HepG2 (cell line): Measurements from ENCODE around the gene ASB3. TPM values are rescaled to one million over a fixed set of nuclear protein-coding genes. Genes with fewer than 3 reads are reported as not detected.
A peak's percentile ranks its signal among the peaks of the same experiment; 100 is the strongest.

ENCODE experiments used
- ATF3 ChIP-seq: sonication (generic); formaldehyde crosslinking; IDR thresholded peaks from 2 replicates; pipeline ENCODE4 v1.4.0; 2020; ENCODE audit warnings: missing genetic modification reagents
- E2F1 ChIP-seq: sonication (generic); formaldehyde crosslinking; IDR thresholded peaks from 2 replicates; pipeline ENCODE4 v1.5.0; 2020; ENCODE audit warnings: missing genetic modification reagents
- EP300 ChIP-seq, 3 experiments: sonication (generic) in 1 of 3; formaldehyde crosslinking in 1 of 3; IDR thresholded peaks; 2 replicates each; pipeline versions ENCODE4 v1.5.1 to v1.6.1; 2011 to 2020; ENCODE audit warnings: low read depth in 2 of 3, low read length in 2 of 3, borderline replicate concordance in 1 of 3, improper control_type of control experiment in 1 of 3, mild to moderate bottlenecking in 1 of 3, missing genetic modification reagents in 1 of 3, moderate library complexity in 1 of 3
- FOSL2 ChIP-seq: sonication (generic); formaldehyde crosslinking; IDR thresholded peaks from 2 replicates; pipeline ENCODE4 v1.4.0; 2020; ENCODE audit warnings: missing genetic modification reagents
- KDM5A ChIP-seq: fragments of 200-600 bp; sonication (generic); IDR thresholded peaks from 2 replicates; pipeline ENCODE4 v1.7.0; 2018; ENCODE audit warnings: antibody characterized with exemption, mild to moderate bottlenecking, low read length, borderline replicate concordance
- KLF16 ChIP-seq, 2 experiments: sonication (generic) in 1 of 2; formaldehyde crosslinking in 1 of 2; IDR thresholded peaks; 2 replicates each; pipeline versions ENCODE4 v1.6.1 to v1.8.0; 2016 to 2023; ENCODE audit warnings: missing genetic modification reagents in 2 of 2, missing compliant biosample characterization in 1 of 2
- SMAD9 ChIP-seq: sonication (generic); formaldehyde crosslinking; IDR thresholded peaks from 2 replicates; pipeline ENCODE4 v1.5.1; 2020; ENCODE audit warnings: mild to moderate bottlenecking, missing genetic modification reagents
- SRSF9 ChIP-seq: fragments of 200-400 bp; formaldehyde crosslinking; IDR thresholded peaks from 2 replicates; pipeline ENCODE4 v1.6.1; 2018; ENCODE audit warnings: borderline replicate concordance, mild to moderate bottlenecking, low read depth, low read length; ENCODE audit not compliant: insufficient read depth, poor library complexity, severe bottlenecking
- ZBTB43 ChIP-seq: sonication (generic); formaldehyde crosslinking; conservative IDR thresholded peaks from 2 replicates; pipeline ENCODE4 v1.4.0; 2020; ENCODE audit warnings: missing genetic modification reagents
- polyA plus RNA-seq, 8 experiments: library from polyadenylated mRNA; depleted of rRNA in 3 of 8; stranded (reverse) in 7 of 8; unstranded in 1 of 8; fragments of >200 nt; fragmentation: Illumina TruSeq in 4 of 8; extraction: Trizol in 4 of 8; gene quantifications; 2 replicates each; pipeline versions ENCODE4 v1.2.1 to v1.2.3, GENCODE V29; 2011 to 2016; ENCODE audit warnings: low read depth in 4 of 8, missing spikeins in 1 of 8, mixed read lengths in 1 of 8; ENCODE audit not compliant: insufficient read depth in 1 of 8
- total RNA-seq, 5 experiments: library from RNA; depleted of rRNA; stranded (reverse); fragments of >200 nt; fragmentation: Illumina TruSeq; extraction: Trizol; gene quantifications; 2 replicates each; pipeline ENCODE4 v1.2.3, GENCODE V29; 2016; ENCODE audit warnings: low read depth in 1 of 5
- TF ChIP-seq, protein P1 (sequence below): sonication (generic); formaldehyde crosslinking; IDR thresholded peaks from 2 replicates; pipeline ENCODE4 v1.9.0; 2021; ENCODE audit warnings: mild to moderate bottlenecking, missing genetic modification reagents

The ASB3 gene
- total and polyA plus RNA-seq, 2 of the 13 experiments (the other 11 are each of a cell fraction or from before 2014, with no cell fraction given) = 40.1 to 41.8 TPM

DNA sequence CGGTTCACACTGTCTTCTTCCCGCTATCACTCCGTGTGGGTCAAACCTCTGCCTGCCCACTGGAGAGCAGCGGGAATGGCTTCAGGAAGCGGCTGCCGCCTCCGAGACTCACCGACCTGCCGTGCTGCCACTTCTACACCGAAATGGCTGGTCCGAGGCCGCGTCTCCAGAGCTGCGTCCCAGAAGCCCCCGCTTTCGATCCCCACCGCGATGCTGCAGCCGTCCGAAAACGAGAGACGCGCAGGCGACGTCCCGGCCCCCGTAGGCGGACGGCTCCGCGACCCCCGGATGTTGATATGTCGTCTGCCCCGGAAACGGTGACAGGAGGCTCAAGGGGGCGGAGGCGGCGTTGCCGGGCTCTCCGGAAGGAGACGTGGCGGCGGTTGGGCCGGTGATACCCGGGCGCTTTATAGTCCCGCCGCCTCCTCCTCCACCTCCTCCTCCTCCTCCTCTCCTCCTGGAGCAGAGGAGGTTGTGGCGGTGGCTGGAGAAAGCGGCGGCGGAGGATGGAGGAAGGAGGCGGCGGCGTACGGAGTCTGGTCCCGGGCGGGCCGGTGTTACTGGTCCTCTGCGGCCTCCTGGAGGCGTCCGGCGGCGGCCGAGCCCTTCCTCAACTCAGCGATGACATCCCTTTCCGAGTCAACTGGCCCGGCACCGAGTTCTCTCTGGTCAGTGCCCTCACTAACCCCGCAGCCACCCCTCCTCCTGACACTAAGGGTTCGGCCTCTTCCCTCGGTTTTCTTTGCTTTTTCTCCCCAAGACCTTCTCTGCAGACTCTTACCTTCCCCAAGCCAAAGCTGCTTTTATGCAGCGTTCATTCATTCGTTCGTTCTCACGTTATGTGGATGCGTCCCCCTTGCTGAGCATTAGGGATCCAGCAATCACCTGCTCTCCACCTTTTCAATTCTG is at the start of gene ASB3, which contains the start of gene ERLEC1 (continued):
- TF ChIP-seq SRSF9 (no peak), FOSL2 (CRISPR knock-in tag) (peak; percentile 70), ZBTB43 (CRISPR knock-in tag) (peak; percentile 82), KLF16 (CRISPR knock-in tag; IDR thresholded peaks at IDR 0.05) (peak; percentile 22 to 99; a peak in 2 of 4 replicates), ATF3 (peak; percentile 70), SMAD9 (CRISPR knock-in tag) (no peak), EP300 (IDR thresholded peaks at IDR 0.05; ENCODE audit: low read depth in 2 of 2, low read length in 2 of 2) (peak; percentile 16 to 38; a peak in 1 of 4 replicates), EP300 (CRISPR knock-in tag; IDR thresholded peaks at IDR 0.05; ENCODE audit: borderline replicate concordance) (peak; percentile 58; the same call in 1 of the 2 replicates), KDM5A (peak; percentile 63; the same call in 1 of the 2 replicates), E2F1 (CRISPR knock-in tag) (peak; percentile 75)
- TF ChIP-seq, protein P1, sequence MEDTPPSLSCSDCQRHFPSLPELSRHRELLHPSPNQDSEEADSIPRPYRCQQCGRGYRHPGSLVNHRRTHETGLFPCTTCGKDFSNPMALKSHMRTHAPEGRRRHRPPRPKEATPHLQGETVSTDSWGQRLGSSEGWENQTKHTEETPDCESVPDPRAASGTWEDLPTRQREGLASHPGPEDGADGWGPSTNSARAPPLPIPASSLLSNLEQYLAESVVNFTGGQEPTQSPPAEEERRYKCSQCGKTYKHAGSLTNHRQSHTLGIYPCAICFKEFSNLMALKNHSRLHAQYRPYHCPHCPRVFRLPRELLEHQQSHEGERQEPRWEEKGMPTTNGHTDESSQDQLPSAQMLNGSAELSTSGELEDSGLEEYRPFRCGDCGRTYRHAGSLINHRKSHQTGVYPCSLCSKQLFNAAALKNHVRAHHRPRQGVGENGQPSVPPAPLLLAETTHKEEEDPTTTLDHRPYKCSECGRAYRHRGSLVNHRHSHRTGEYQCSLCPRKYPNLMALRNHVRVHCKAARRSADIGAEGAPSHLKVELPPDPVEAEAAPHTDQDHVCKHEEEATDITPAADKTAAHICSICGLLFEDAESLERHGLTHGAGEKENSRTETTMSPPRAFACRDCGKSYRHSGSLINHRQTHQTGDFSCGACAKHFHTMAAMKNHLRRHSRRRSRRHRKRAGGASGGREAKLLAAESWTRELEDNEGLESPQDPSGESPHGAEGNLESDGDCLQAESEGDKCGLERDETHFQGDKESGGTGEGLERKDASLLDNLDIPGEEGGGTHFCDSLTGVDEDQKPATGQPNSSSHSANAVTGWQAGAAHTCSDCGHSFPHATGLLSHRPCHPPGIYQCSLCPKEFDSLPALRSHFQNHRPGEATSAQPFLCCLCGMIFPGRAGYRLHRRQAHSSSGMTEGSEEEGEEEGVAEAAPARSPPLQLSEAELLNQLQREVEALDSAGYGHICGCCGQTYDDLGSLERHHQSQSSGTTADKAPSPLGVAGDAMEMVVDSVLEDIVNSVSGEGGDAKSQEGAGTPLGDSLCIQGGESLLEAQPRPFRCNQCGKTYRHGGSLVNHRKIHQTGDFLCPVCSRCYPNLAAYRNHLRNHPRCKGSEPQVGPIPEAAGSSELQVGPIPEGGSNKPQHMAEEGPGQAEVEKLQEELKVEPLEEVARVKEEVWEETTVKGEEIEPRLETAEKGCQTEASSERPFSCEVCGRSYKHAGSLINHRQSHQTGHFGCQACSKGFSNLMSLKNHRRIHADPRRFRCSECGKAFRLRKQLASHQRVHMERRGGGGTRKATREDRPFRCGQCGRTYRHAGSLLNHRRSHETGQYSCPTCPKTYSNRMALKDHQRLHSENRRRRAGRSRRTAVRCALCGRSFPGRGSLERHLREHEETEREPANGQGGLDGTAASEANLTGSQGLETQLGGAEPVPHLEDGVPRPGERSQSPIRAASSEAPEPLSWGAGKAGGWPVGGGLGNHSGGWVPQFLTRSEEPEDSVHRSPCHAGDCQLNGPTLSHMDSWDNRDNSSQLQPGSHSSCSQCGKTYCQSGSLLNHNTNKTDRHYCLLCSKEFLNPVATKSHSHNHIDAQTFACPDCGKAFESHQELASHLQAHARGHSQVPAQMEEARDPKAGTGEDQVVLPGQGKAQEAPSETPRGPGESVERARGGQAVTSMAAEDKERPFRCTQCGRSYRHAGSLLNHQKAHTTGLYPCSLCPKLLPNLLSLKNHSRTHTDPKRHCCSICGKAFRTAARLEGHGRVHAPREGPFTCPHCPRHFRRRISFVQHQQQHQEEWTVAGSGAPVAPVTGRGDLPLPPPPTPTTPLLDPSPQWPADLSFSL (CRISPR knock-in tag) = peak; percentile 56; the same call in 1 of the 2 replicates
